ENCODE measurements around the gene DST. TPM values are rescaled to one million over a fixed set of nuclear protein-coding genes. Genes with fewer than 3 reads are reported as not detected.

Gene DST
- total RNA-seq, 1 experiment from 2014 or later: 132 TPM

GRCh38 chr6:56505512-56506260, 137.0 kb downstream of the DST start:
- Mint-ChIP-seq H3K27ac (no peak overlapping the region), H3K4me1 (no peaks in the 10 kb centered on the region), H3K36me3 (peaks cover 36% of the 10 kb centered on the region), H3K9me3 (no peaks in the 10 kb centered on the region), H3K27me3 (ENCODE audit: low read depth) (no peaks in the 10 kb centered on the region), H3K4me3 (no peak overlapping the region)
- DNase-seq (ENCODE audit: low spot score): no peak
- POLR2A ChIA-PET: no interaction called here
- CTCF ChIA-PET: no interaction called here
- ATAC-seq: no peak
- TF ChIP-seq, protein P1, sequence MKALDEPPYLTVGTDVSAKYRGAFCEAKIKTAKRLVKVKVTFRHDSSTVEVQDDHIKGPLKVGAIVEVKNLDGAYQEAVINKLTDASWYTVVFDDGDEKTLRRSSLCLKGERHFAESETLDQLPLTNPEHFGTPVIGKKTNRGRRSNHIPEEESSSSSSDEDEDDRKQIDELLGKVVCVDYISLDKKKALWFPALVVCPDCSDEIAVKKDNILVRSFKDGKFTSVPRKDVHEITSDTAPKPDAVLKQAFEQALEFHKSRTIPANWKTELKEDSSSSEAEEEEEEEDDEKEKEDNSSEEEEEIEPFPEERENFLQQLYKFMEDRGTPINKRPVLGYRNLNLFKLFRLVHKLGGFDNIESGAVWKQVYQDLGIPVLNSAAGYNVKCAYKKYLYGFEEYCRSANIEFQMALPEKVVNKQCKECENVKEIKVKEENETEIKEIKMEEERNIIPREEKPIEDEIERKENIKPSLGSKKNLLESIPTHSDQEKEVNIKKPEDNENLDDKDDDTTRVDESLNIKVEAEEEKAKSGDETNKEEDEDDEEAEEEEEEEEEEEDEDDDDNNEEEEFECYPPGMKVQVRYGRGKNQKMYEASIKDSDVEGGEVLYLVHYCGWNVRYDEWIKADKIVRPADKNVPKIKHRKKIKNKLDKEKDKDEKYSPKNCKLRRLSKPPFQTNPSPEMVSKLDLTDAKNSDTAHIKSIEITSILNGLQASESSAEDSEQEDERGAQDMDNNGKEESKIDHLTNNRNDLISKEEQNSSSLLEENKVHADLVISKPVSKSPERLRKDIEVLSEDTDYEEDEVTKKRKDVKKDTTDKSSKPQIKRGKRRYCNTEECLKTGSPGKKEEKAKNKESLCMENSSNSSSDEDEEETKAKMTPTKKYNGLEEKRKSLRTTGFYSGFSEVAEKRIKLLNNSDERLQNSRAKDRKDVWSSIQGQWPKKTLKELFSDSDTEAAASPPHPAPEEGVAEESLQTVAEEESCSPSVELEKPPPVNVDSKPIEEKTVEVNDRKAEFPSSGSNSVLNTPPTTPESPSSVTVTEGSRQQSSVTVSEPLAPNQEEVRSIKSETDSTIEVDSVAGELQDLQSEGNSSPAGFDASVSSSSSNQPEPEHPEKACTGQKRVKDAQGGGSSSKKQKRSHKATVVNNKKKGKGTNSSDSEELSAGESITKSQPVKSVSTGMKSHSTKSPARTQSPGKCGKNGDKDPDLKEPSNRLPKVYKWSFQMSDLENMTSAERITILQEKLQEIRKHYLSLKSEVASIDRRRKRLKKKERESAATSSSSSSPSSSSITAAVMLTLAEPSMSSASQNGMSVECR (CRISPR knock-in tag; IDR thresholded peaks at IDR 0.05; ENCODE audit: borderline replicate concordance): no peak
- no peak for TF ChIP-seq GABPB1 (CRISPR knock-in tag; IDR thresholded peaks at IDR 0.05)
- no peak for TF ChIP-seq FOXP1 (CRISPR knock-in tag; IDR thresholded peaks at IDR 0.05; ENCODE audit: borderline replicate concordance)
- TF ChIP-seq, protein P2, sequence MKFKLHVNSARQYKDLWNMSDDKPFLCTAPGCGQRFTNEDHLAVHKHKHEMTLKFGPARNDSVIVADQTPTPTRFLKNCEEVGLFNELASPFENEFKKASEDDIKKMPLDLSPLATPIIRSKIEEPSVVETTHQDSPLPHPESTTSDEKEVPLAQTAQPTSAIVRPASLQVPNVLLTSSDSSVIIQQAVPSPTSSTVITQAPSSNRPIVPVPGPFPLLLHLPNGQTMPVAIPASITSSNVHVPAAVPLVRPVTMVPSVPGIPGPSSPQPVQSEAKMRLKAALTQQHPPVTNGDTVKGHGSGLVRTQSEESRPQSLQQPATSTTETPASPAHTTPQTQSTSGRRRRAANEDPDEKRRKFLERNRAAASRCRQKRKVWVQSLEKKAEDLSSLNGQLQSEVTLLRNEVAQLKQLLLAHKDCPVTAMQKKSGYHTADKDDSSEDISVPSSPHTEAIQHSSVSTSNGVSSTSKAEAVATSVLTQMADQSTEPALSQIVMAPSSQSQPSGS (CRISPR knock-in tag; IDR thresholded peaks at IDR 0.05; ENCODE audit: borderline replicate concordance, low read depth): no peak
- TF ChIP-seq, protein P3, sequence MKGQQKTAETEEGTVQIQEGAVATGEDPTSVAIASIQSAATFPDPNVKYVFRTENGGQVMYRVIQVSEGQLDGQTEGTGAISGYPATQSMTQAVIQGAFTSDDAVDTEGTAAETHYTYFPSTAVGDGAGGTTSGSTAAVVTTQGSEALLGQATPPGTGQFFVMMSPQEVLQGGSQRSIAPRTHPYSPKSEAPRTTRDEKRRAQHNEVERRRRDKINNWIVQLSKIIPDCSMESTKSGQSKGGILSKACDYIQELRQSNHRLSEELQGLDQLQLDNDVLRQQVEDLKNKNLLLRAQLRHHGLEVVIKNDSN (CRISPR knock-in tag; IDR thresholded peaks at IDR 0.05): no peak
- TF ChIP-seq TP53 (CRISPR knock-in tag; IDR thresholded peaks at IDR 0.05): no peak
- no peak for TF ChIP-seq NFYB (CRISPR knock-in tag; conservative IDR thresholded peaks at IDR 0.05; ENCODE audit: low read depth)

DNA sequence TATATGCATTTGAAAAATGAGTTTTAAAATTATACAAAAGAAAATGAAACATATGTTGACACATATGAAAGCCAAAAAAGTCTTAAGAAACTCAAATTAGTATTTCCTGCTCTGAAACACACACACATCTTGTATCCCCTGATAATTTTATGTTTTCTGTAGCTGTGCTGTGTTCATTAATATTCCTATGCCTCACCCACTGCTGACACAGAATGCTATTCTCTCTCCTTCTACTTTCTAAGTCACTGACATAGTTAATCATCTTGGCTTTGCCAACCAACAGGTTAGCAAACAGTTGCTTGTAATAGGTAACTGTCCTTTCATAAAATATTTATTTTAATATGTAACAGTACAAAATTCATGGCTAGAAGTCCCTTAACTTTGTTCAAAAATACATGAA, 140.7 kb downstream of the DST start:
- ChIA-PET CTCF (no interaction called here), POLR2A (no interaction called here)
- Mint-ChIP-seq H3K9me3 (no peaks in the 10 kb centered on the region), H3K36me3 (peaks cover 29% of the 10 kb centered on the region), H3K27me3 (ENCODE audit: low read depth) (no peaks in the 10 kb centered on the region), H3K27ac (no peak overlapping the region), H3K4me3 (no peak overlapping the region), H3K4me1 (no peaks in the 10 kb centered on the region)
- no peak for ATAC-seq
- DNase-seq (ENCODE audit: low spot score): no peak
- TF ChIP-seq FOXJ3 (CRISPR knock-in tag; IDR thresholded peaks at IDR 0.05; ENCODE audit: borderline replicate concordance) (no peak), NR1H2 (CRISPR knock-in tag; IDR thresholded peaks at IDR 0.05) (no peak), TEAD4 (CRISPR knock-in tag; IDR thresholded peaks at IDR 0.05) (no peak), ZBTB21 (CRISPR knock-in tag; IDR thresholded peaks at IDR 0.05; ENCODE audit: borderline replicate concordance) (no peak), RELA (CRISPR knock-in tag; IDR thresholded peaks at IDR 0.05; ENCODE audit: borderline replicate concordance) (no peak), OVOL2 (CRISPR knock-in tag; IDR thresholded peaks at IDR 0.05; ENCODE audit: borderline replicate concordance) (no peak), ZSCAN18 (CRISPR knock-in tag; IDR thresholded peaks at IDR 0.05) (no peak), JAZF1 (CRISPR knock-in tag; IDR thresholded peaks at IDR 0.05) (no peak), CREM (CRISPR knock-in tag; IDR thresholded peaks at IDR 0.05) (no peak), ZNF317 (CRISPR knock-in tag; IDR thresholded peaks at IDR 0.05; ENCODE audit: borderline replicate concordance, low read depth) (no peak), NFE2L1 (CRISPR knock-in tag; IDR thresholded peaks at IDR 0.05) (no peak), JUN (CRISPR knock-in tag; IDR thresholded peaks at IDR 0.05) (no peak), ZNF138 (CRISPR knock-in tag; conservative IDR thresholded peaks at IDR 0.05) (no peak)
- TF ChIP-seq, protein P4, sequence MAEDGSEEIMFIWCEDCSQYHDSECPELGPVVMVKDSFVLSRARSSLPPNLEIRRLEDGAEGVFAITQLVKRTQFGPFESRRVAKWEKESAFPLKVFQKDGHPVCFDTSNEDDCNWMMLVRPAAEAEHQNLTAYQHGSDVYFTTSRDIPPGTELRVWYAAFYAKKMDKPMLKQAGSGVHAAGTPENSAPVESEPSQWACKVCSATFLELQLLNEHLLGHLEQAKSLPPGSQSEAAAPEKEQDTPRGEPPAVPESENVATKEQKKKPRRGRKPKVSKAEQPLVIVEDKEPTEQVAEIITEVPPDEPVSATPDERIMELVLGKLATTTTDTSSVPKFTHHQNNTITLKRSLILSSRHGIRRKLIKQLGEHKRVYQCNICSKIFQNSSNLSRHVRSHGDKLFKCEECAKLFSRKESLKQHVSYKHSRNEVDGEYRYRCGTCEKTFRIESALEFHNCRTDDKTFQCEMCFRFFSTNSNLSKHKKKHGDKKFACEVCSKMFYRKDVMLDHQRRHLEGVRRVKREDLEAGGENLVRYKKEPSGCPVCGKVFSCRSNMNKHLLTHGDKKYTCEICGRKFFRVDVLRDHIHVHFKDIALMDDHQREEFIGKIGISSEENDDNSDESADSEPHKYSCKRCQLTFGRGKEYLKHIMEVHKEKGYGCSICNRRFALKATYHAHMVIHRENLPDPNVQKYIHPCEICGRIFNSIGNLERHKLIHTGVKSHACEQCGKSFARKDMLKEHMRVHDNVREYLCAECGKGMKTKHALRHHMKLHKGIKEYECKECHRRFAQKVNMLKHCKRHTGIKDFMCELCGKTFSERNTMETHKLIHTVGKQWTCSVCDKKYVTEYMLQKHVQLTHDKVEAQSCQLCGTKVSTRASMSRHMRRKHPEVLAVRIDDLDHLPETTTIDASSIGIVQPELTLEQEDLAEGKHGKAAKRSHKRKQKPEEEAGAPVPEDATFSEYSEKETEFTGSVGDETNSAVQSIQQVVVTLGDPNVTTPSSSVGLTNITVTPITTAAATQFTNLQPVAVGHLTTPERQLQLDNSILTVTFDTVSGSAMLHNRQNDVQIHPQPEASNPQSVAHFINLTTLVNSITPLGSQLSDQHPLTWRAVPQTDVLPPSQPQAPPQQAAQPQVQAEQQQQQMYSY (CRISPR knock-in tag; IDR thresholded peaks at IDR 0.05): no peak
- TF ChIP-seq, protein P2 (CRISPR knock-in tag; IDR thresholded peaks at IDR 0.05; ENCODE audit: borderline replicate concordance, low read depth): no peak

Data from WTC11 (cell line).